Measurements from ENCODE around the gene AOPEP. TPM values are rescaled to one million over a fixed set of nuclear protein-coding genes. Genes with fewer than 3 reads are reported as not detected.

Gene AOPEP
- total RNA-seq, 1 donor from 2014 or later = 25.8 TPM

- Mint-ChIP-seq H3K27ac (ENCODE audit: unreplicated experiment) (no peak overlapping the region), H3K4me1 (ENCODE audit: low read depth, unreplicated experiment) (no peaks in the 10 kb centered on the region), H3K36me3 (ENCODE audit: unreplicated experiment) (no peaks in the 10 kb centered on the region), H3K4me3 (ENCODE audit: unreplicated experiment) (no peak overlapping the region), H3K27me3 (ENCODE audit: unreplicated experiment) (no peaks in the 10 kb centered on the region), H3K9me3 (ENCODE audit: unreplicated experiment) (no peaks in the 10 kb centered on the region)
- DNase-seq = no peak
- TF ChIP-seq CTCF (IDR thresholded peaks at IDR 0.05; ENCODE audit: partially characterized antibody, unreplicated experiment) = no peak
Measured at GRCh38 chr9:95012902-95013301, 286.4 kb downstream of the AOPEP start.

GRCh38 chr9:95014917-95015316 is 288.4 kb downstream of the AOPEP start:
- H3K27me3 Mint-ChIP-seq (ENCODE audit: unreplicated experiment) = no peaks in the 10 kb centered on the region
- H3K4me3 Mint-ChIP-seq (ENCODE audit: unreplicated experiment) = no peak overlapping the region
- H3K4me1 Mint-ChIP-seq (ENCODE audit: low read depth, unreplicated experiment) = no peaks in the 10 kb centered on the region
- TF ChIP-seq CTCF (IDR thresholded peaks at IDR 0.05; ENCODE audit: partially characterized antibody, unreplicated experiment) = no peak
- no peaks in the 10 kb centered on the region for H3K9me3 Mint-ChIP-seq (ENCODE audit: unreplicated experiment)
- no peaks in the 10 kb centered on the region for H3K36me3 Mint-ChIP-seq (ENCODE audit: unreplicated experiment)
- DNase-seq = no peak
- no peak overlapping the region for H3K27ac Mint-ChIP-seq (ENCODE audit: unreplicated experiment)

GRCh38 chr9:95015569-95015968 is 289.1 kb downstream of the AOPEP start:
- no peak overlapping the region for H3K27ac Mint-ChIP-seq (ENCODE audit: unreplicated experiment)
- no peak overlapping the region for H3K4me3 Mint-ChIP-seq (ENCODE audit: unreplicated experiment)
- TF ChIP-seq CTCF (IDR thresholded peaks at IDR 0.05; ENCODE audit: partially characterized antibody, unreplicated experiment) = no peak
- H3K4me1 Mint-ChIP-seq (ENCODE audit: low read depth, unreplicated experiment) = no peaks in the 10 kb centered on the region
- no peaks in the 10 kb centered on the region for H3K36me3 Mint-ChIP-seq (ENCODE audit: unreplicated experiment)
- no peaks in the 10 kb centered on the region for H3K27me3 Mint-ChIP-seq (ENCODE audit: unreplicated experiment)
- H3K9me3 Mint-ChIP-seq (ENCODE audit: unreplicated experiment) = no peaks in the 10 kb centered on the region
- no peak for DNase-seq

GRCh38 chr9:95017062-95017461 is 290.6 kb downstream of the AOPEP start:
- H3K27ac Mint-ChIP-seq (ENCODE audit: unreplicated experiment) = no peak overlapping the region
- no peak for TF ChIP-seq CTCF (IDR thresholded peaks at IDR 0.05; ENCODE audit: partially characterized antibody, unreplicated experiment)

GRCh38 chr9:95017661-95018060 is 291.2 kb downstream of the AOPEP start:
- H3K4me3 Mint-ChIP-seq (ENCODE audit: unreplicated experiment) = no peak overlapping the region
- peaks cover 2% of the 10 kb centered on the region for H3K9me3 Mint-ChIP-seq (ENCODE audit: unreplicated experiment)
- no peaks in the 10 kb centered on the region for H3K4me1 Mint-ChIP-seq (ENCODE audit: low read depth, unreplicated experiment)
- no peak for DNase-seq
- H3K27me3 Mint-ChIP-seq (ENCODE audit: unreplicated experiment) = no peaks in the 10 kb centered on the region
- no peak overlapping the region for H3K27ac Mint-ChIP-seq (ENCODE audit: unreplicated experiment)
- TF ChIP-seq CTCF (IDR thresholded peaks at IDR 0.05; ENCODE audit: partially characterized antibody, unreplicated experiment) = no peak
- no peaks in the 10 kb centered on the region for H3K36me3 Mint-ChIP-seq (ENCODE audit: unreplicated experiment)

More at GRCh38 chr9:95017062-95017461, 290.6 kb downstream of the AOPEP start:
- no peaks in the 10 kb centered on the region for H3K4me1 Mint-ChIP-seq (ENCODE audit: low read depth, unreplicated experiment)
- H3K27me3 Mint-ChIP-seq (ENCODE audit: unreplicated experiment) = no peaks in the 10 kb centered on the region
- DNase-seq = no peak
- H3K9me3 Mint-ChIP-seq (ENCODE audit: unreplicated experiment) = peaks cover 2% of the 10 kb centered on the region
- H3K4me3 Mint-ChIP-seq (ENCODE audit: unreplicated experiment) = no peak overlapping the region
- no peaks in the 10 kb centered on the region for H3K36me3 Mint-ChIP-seq (ENCODE audit: unreplicated experiment)
